GM12892 (cell line): ENCODE data around the gene SORCS3.

ENCODE experiments used
- POLR2A ChIP-seq: IDR thresholded peaks from 2 replicates; pipeline ENCODE4 v1.6.1; 2011; ENCODE audit warnings: low read depth, low read length, control low read depth
- POLR2AphosphoS5 ChIP-seq: IDR thresholded peaks from 2 replicates; pipeline ENCODE4 v1.6.1; 2011; ENCODE audit warnings: low read depth, low read length, control low read depth
- TAF1 ChIP-seq: IDR thresholded peaks from 2 replicates; pipeline ENCODE4 v1.6.1; 2011; ENCODE audit warnings: low read depth, mild to moderate bottlenecking, control low read depth, low read length, borderline replicate concordance

- TF ChIP-seq POLR2A (no peak), TAF1 (no peak), POLR2AphosphoS5 (no peak)
Observed at GRCh38 chr10:104690101-104690500, 49.0 kb downstream of the SORCS3 start.
